IMR-90 (cell line): ENCODE measurements around the gene HTRA2. TPM values are rescaled to one million over a fixed set of nuclear protein-coding genes. Genes with fewer than 3 reads are reported as not detected.

Source experiments
- ATAC-seq: fragments of 200-7000 bp; cut with Tn5 transposase; 2 replicates; pipeline ENCODE4 v1.9.1; 2020; ENCODE audit warnings: low read depth, mild to moderate bottlenecking, moderate library complexity
- BruUV-seq: library from RNA; stranded (reverse); fragments of 400-500 nt; replicated peaks from 2 replicates; lab custom pipeline; 2021; lab: Mats Ljungman, UMichigan
- CTCF ChIA-PET: fragments of 300-600 bp; formaldehyde crosslinking; extraction: SDS; loops from one replicate; lab custom pipeline; 2021; ENCODE audit warnings: antibody characterized with exemption; lab: Yijun Ruan, JAX
- POLR2A ChIA-PET: fragments of 300-600 bp; sonication (Branson Sonifier 250); formaldehyde crosslinking; loops from one replicate; lab custom pipeline; 2022; ENCODE audit warnings: antibody characterized with exemption; ENCODE audit not compliant: unreplicated experiment; lab: Charles Lee
- DNase-seq: peaks from one replicate; pipeline ENCODE4 v3.0.0; 2013
- H2AFZ ChIP-seq: replicated peaks from 2 replicates; pipeline ENCODE3; 2013; ENCODE audit warnings: low read length, mild to moderate bottlenecking; ENCODE audit not compliant: poor library complexity
- H2AK5ac ChIP-seq: 2 replicates; pipeline ENCODE4 v1.6.1; 2013; ENCODE audit warnings: low read depth, low read length, inconsistent platforms
- H2AK9ac ChIP-seq: replicated peaks from 2 replicates; pipeline ENCODE3; 2013; ENCODE audit warnings: mild to moderate bottlenecking, low read depth, low read length, moderate library complexity; ENCODE audit not compliant: poor library complexity
- H2BK120ac ChIP-seq: 2 replicates; pipeline ENCODE4 v1.6.1; 2013; ENCODE audit warnings: low read depth, low read length, inconsistent platforms
- H2BK15ac ChIP-seq: 3 replicates; pipeline ENCODE4 v1.6.1; 2013; ENCODE audit warnings: low read depth, low read length, inconsistent platforms
- H2BK20ac ChIP-seq: 2 replicates; pipeline ENCODE4 v1.6.1; 2013; ENCODE audit warnings: low read depth, mild to moderate bottlenecking, inconsistent platforms, low read length, moderate library complexity
- H2BK5ac ChIP-seq: 2 replicates; pipeline ENCODE4 v1.6.1; 2013; ENCODE audit warnings: mild to moderate bottlenecking, low read depth, low read length, inconsistent platforms; ENCODE audit not compliant: poor library complexity, severe bottlenecking
- H3K14ac ChIP-seq: replicated peaks from 2 replicates; pipeline ENCODE4 v1.6.1; 2013; ENCODE audit warnings: low read depth, low read length, inconsistent platforms
- H3K18ac ChIP-seq: 2 replicates; pipeline ENCODE4 v1.6.1; 2013; ENCODE audit warnings: low read depth, low read length, control low read depth
- H3K23ac ChIP-seq: 2 replicates; pipeline ENCODE4 v1.6.1; 2013; ENCODE audit warnings: low read depth, low read length, inconsistent platforms
- H3K27ac ChIP-seq: 2 replicates; pipeline ENCODE4 v1.5.1; 2013; ENCODE audit warnings: mild to moderate bottlenecking, control low read depth, low read length; ENCODE audit not compliant: insufficient read depth
- H3K27me3 ChIP-seq: 2 replicates; pipeline ENCODE4 v1.6.1; 2013; ENCODE audit warnings: low read length; ENCODE audit not compliant: control insufficient read depth, insufficient read depth
- H3K36me3 ChIP-seq: 2 replicates; pipeline ENCODE4 v1.6.1; 2013; ENCODE audit warnings: low read length, mixed read lengths; ENCODE audit not compliant: control insufficient read depth, insufficient read depth
- H3K4ac ChIP-seq: 2 replicates; pipeline ENCODE4 v1.6.1; 2013; ENCODE audit warnings: low read depth, low read length, inconsistent platforms
- H3K4me1 ChIP-seq: 2 replicates; pipeline ENCODE4 v1.6.1; 2013; ENCODE audit warnings: low read length, mixed read lengths; ENCODE audit not compliant: control insufficient read depth, insufficient read depth
- H3K4me2 ChIP-seq: 2 replicates; pipeline ENCODE4 v1.6.1; 2013; ENCODE audit warnings: low read depth, mild to moderate bottlenecking, control low read depth, low read length, moderate library complexity
- H3K4me3 ChIP-seq: 2 replicates; pipeline ENCODE4 v1.5.1; 2013; ENCODE audit warnings: low read depth, mild to moderate bottlenecking, control low read depth, low read length, moderate library complexity; ENCODE audit not compliant: insufficient read depth
- H3K56ac ChIP-seq: 2 replicates; pipeline ENCODE4 v1.6.1; 2013; ENCODE audit warnings: low read length, inconsistent platforms; ENCODE audit not compliant: insufficient read depth; ENCODE audit errors: extremely low read depth
- H3K79me1 ChIP-seq, 2 experiments: 2 replicates each; pipeline ENCODE4 v1.6.1; 2013; ENCODE audit warnings: low read length in 2 of 2, inconsistent platforms in 1 of 2, low read depth in 1 of 2
- H3K9ac ChIP-seq: 2 replicates; pipeline ENCODE4 v1.6.1; 2013; ENCODE audit warnings: low read depth, low read length, control low read depth
- H3K9me1 ChIP-seq: 2 replicates; pipeline ENCODE4 v1.6.1; 2013; ENCODE audit warnings: low read length, inconsistent platforms; ENCODE audit not compliant: insufficient read depth
- H3K9me3 ChIP-seq: 2 replicates; pipeline ENCODE4 v1.6.1; 2013; ENCODE audit warnings: low read length; ENCODE audit not compliant: control insufficient read depth, insufficient read depth
- H4K20me1 ChIP-seq: 2 replicates; pipeline ENCODE4 v1.6.1; 2013; ENCODE audit warnings: low read length, inconsistent platforms; ENCODE audit not compliant: insufficient read depth
- H4K5ac ChIP-seq: 2 replicates; pipeline ENCODE4 v1.6.1; 2013; ENCODE audit warnings: mild to moderate bottlenecking, low read depth, low read length, control low read depth
- H4K8ac ChIP-seq, 2 experiments: 2 replicates each; pipeline ENCODE4 v1.6.1; 2013; ENCODE audit warnings: low read depth in 2 of 2, low read length in 2 of 2, control low read depth in 1 of 2, inconsistent platforms in 1 of 2
- H4K91ac ChIP-seq: 2 replicates; pipeline ENCODE4 v1.6.1; 2013; ENCODE audit warnings: low read depth, low read length, inconsistent platforms; ENCODE audit not compliant: insufficient read depth
- BHLHE40 ChIP-seq: fragments of 150-350 bp; IDR thresholded peaks from 2 replicates; pipeline ENCODE4 v1.6.1; 2016; ENCODE audit warnings: mild to moderate bottlenecking, low read depth, low read length
- CEBPB ChIP-seq: IDR thresholded peaks from 2 replicates; pipeline ENCODE4 v1.6.1; 2012; ENCODE audit warnings: low read depth, low read length, improper control_type of control experiment
- FOS ChIP-seq: fragments of 150-350 bp; IDR thresholded peaks from 2 replicates; pipeline ENCODE4 v1.6.1; 2016; ENCODE audit warnings: low read depth, low read length
- MAZ ChIP-seq: IDR thresholded peaks from 2 replicates; pipeline ENCODE4 v1.6.1; 2012; ENCODE audit warnings: low read depth, mild to moderate bottlenecking, low read length, improper control_type of control experiment, moderate library complexity, borderline replicate concordance
- POLR2A ChIP-seq: IDR thresholded peaks from 2 replicates; pipeline ENCODE4 v1.6.1; 2012; ENCODE audit warnings: mild to moderate bottlenecking, low read depth, low read length
- RFX5 ChIP-seq: IDR thresholded peaks from 2 replicates; pipeline ENCODE4 v1.8.0; 2012; ENCODE audit warnings: low read depth, mild to moderate bottlenecking, low read length, moderate library complexity
- WGBS, 2 experiments: methylation state at CpG; one replicate each; pipeline versions ENCODE4 v1.1.5 to v1.1.7; 2013; ENCODE audit warnings: missing lambda C conversion rate in 2 of 2; ENCODE audit not compliant: insufficient read length in 1 of 2; ENCODE audit errors: extremely low coverage in 2 of 2; 5-methylcytosine and 5-hydroxymethylcytosine counted together
- dilution Hi-C: fragments of 300-500 bp; cut with HindIII; formaldehyde crosslinking; loops from one replicate; pipeline ENCODE4 v1.14.3; 2018; ENCODE audit warnings: low sequenced_read_pairs; ENCODE audit not compliant: unreplicated experiment
- in situ Hi-C: fragments of 300-500 bp; cut with MboI; formaldehyde crosslinking; loops from 3 replicates; pipeline ENCODE4 v1.14.3; 2019; ENCODE audit warnings: low sequenced_read_pairs, inconsistent platforms, mixed read lengths
- intact Hi-C: fragments of 100-400 bp; cut with micrococcal nuclease; formaldehyde crosslinking; loops from 2 replicates; pipeline ENCODE4 v1.10.0; 2022
- polyA plus RNA-seq, 3 experiments: library from polyadenylated mRNA; depleted of rRNA; stranded (reverse); fragments of >200 nt; gene quantifications; 2 replicates each; pipeline ENCODE4 v1.2.3, GENCODE V29; 2012; ENCODE audit warnings: low replicate concordance in 1 of 3
- total RNA-seq: library from RNA; depleted of rRNA; stranded (reverse); fragments of >200 nt; gene quantifications from 2 replicates; pipeline ENCODE4 v1.2.3, GENCODE V29; 2012
- TF ChIP-seq, protein P1 (sequence below): fragments of 150-350 bp; IDR thresholded peaks from 2 replicates; pipeline ENCODE4 v1.6.1; 2016; ENCODE audit warnings: low read depth, mild to moderate bottlenecking, low read length, moderate library complexity, borderline replicate concordance

HTRA2 gene
- total and polyA plus RNA-seq, 2 of the 4 experiments (the other 2 are of a cell fraction) = 23.6 to 28.1 TPM

DNA sequence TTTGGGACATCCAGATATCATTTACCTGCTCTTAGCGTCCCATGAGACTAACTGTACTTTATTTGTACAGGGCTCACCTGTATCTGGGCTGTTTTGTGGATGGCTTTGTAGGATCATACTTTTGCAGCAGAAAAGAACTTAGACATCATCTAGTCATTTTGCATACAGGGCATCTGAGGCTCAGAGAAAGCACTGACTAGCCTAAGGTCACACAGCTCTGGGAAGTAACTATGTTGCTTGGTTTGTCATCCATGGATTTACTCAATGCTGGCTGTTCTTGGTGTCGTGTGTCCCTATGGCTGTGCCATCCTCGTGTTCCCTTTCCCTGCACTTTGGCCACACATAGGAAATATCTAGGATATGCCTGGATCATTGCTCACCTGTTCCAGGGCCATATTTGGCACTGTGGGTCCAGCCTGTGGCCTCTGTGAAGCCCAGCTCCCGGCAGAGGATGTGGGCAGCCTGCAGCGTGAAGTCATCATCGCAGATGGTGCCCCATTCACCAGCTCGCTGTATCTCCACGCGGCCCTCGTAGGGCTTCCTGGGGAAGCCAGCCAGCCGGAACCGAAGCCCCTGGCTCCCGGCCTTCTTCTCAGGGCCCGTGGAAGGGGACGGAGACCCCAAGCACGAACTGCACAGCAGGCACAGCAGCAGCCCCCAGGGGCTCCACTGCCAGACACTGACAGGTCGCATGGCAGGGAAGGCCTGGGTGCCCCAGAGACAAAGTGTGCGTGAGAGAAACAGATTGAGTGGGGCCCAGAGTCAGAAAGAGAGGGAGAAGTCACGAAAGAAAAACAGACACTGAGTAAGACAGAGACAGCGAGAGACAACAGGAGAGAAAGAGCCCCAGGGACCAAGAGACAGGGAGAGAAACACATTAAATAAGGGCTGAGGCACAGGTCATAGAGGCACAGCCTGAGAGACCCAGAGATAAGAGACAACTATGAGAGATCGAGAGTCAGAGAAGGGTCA lies 22.5 kb downstream of the HTRA2 start:
- peaks cover 24% of the 10 kb centered on the region for H3K4me1 ChIP-seq
- H3K23ac ChIP-seq = peak overlapping the region; percentile 94
- H3K4me3 ChIP-seq = peak overlapping the region; percentile 78; the same call in 1 of the 2 replicates
- H2BK15ac ChIP-seq = peak overlapping the region; percentile 3; the same call in 1 of the 3 replicates
- H3K9me3 ChIP-seq = no peaks in the 10 kb centered on the region
- TF ChIP-seq, protein P1, sequence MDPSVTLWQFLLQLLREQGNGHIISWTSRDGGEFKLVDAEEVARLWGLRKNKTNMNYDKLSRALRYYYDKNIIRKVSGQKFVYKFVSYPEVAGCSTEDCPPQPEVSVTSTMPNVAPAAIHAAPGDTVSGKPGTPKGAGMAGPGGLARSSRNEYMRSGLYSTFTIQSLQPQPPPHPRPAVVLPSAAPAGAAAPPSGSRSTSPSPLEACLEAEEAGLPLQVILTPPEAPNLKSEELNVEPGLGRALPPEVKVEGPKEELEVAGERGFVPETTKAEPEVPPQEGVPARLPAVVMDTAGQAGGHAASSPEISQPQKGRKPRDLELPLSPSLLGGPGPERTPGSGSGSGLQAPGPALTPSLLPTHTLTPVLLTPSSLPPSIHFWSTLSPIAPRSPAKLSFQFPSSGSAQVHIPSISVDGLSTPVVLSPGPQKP = no peak
- TF ChIP-seq POLR2A (no peak), FOS (no peak), CEBPB (no peak), RFX5 (no peak), BHLHE40 (no peak), MAZ (no peak)
- CTCF ChIA-PET = no interaction called here
- peak overlapping the region; percentile 97; the same call in 1 of the 2 replicates for H4K5ac ChIP-seq
- peak overlapping the region; percentile 90 for H3K9ac ChIP-seq
- peak overlapping the region; percentile 77; the same call in 1 of the 2 replicates for H3K18ac ChIP-seq
- peak overlapping the region; percentile 84 for H2BK120ac ChIP-seq
- H3K4me2 ChIP-seq = peak overlapping the region; percentile 87
- no peak for ATAC-seq
- dilution Hi-C loops = no loop called here
- H2BK20ac ChIP-seq = peak overlapping the region; percentile 32; the same call in 1 of the 2 replicates
- H3K9me1 ChIP-seq = peaks cover 16% of the 10 kb centered on the region; the same call in 1 of the 2 replicates
- peak overlapping the region; percentile 36 for H3K56ac ChIP-seq
- peak overlapping the region; percentile 91 for H3K27ac ChIP-seq
- no peak for DNase-seq
- H3K79me1 ChIP-seq = peaks cover 20 to 75% of the 10 kb centered on the region in 2 experiments
- POLR2A ChIA-PET = interaction anchor here (1.5 kb wide), 1 partner anchor 15 kb away, joined by 3 read pairs; no protein-coding TSS in a partner anchor
- peaks cover 25% of the 10 kb centered on the region for H3K36me3 ChIP-seq
- BruUV-seq = no TSS peak
- in situ Hi-C loops = no loop called here
- peak overlapping the region; percentile 87 for H2BK5ac ChIP-seq
- H2AFZ ChIP-seq = peak overlapping the region; percentile 98
- 79% methylated on average over 13 of the region's 21 CpGs; no CpG with 5 or more reads in 1 of the 2 experiments for WGBS, 2 experiments
- H3K27me3 ChIP-seq = no peaks in the 10 kb centered on the region
- H3K4ac ChIP-seq = peak overlapping the region; percentile 98
- peak overlapping the region; percentile 98 for H4K91ac ChIP-seq
- H2AK9ac ChIP-seq = peak overlapping the region; percentile 97
- peak overlapping the region; percentile 98 for H3K14ac ChIP-seq
- H4K20me1 ChIP-seq = no peaks in the 10 kb centered on the region; the same call in 1 of the 2 replicates
- H4K8ac ChIP-seq = peak overlapping the region in 1 of 2 experiments; percentile 94; a peak in 2 of 4 replicates
- peak overlapping the region; percentile 90 for H2AK5ac ChIP-seq
- intact Hi-C loops = no loop called here
